Measurements from ENCODE around the gene GATM.
"Not testable (repeated sequence)": the region's sequence is repeated elsewhere in the genome, so short reads cannot be mapped to it uniquely, and the experiment has no call there.

The GATM gene

DNA sequence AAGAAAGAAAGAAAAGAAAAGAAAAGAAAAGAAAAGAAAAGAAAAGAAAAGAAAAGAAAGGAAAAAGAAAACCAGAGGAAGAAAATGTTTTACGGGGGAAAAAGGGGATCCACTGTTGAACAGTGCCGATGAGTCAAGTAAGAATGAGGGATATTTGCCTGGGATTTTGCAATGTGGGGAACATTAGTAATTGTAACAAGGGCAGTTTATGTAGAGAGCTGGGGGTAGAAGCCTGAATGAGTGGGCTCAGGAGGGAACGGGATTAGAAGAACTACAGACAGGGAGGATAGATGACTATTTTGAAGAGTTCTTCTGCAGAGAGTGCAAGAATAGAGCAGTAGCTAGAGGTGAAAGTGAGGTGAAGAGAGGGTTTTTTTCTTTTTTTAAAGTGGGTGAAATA is 28.7 kb downstream of the GATM start:
- DNase-seq, result no peak

DNA sequence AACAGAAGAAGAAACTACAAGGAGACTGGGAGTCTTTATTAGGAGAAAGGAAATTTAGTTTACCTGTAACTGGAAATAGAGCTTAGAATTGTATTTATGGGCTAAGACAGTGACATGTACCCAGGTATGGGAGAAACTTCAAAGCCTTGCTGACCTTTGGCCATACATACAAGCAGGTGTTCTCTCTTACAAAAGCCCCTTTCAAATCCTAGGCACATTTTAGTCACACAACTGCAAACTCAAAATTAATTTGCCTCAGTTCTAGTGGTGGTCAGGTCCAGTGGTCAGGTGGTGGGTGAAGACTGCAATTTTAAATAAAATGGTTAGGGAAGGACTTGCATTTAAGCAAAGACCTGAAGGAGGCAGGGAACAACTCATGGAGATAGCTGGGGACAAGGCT is 30.4 kb downstream of the GATM start:
- DNase-seq, result no peak

DNA sequence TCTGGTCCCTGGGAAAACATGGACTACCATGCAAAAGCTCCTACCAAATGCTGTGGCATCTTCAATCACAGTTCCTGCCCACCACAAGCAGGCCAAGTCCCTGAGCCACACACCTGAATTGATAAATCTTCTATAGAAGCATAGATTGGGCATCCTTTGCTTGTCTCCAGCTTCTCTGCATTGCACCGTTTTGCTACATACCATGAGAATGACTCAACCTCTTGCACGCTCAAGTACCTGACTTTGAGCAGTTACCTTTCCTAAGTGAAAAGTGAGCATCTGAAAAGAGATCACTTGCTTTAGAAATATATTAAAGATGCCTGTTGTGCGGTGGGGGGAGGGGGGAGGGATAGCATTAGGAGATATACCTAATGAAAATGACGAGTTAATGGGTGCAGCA is 31.3 kb downstream of the GATM start:
- DNase-seq, result no peak

DNA sequence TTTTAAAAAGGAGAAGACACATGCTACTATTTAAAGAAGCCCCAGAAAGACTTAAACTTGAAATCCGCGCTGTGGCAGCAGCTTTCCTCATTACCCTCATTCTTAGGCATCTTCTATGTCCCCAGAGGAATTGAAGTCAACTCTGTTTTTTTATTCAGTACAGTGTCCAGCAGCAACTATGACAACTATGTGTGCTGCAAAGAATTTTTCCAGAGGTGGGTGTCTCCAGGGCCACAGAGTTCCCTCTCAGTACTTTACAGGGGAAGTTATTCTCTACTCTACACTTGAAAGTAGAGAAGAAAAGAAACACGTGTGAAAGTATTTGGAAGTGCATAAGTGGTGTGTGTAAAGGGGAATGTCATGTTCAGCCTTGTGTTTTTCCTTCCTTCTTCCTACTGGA is 32.0 kb downstream of the GATM start:
- DNase-seq, result no peak

DNA sequence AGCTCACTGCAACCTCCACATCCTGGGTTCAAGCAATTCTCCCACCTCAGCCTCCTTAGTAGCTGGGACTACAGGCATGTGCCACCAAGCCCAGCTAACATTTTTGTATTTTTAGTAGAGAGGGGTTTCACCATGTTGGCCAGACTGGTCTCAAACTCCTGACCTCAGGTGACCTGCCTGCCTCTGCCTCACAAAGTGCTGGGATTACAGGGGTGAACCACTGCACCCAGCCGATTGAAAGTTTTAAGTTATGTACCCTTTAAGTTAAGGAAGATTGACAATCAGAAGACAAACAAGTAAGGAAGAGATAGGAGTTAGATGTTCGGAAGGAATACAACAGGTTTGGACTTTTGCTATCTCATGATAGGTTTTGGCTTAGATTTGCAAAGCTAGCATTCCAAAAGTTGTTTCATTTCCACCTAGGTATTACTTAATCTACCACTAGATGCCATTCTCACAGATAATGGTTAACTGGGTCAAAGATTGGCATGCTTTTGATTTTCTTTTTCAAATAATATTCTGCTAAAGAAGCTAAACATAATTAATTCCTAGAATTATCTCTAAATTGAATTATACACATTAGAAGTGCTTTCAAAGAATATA is 35.0 kb downstream of the GATM start:
- DNase-seq, result no peak

DNA sequence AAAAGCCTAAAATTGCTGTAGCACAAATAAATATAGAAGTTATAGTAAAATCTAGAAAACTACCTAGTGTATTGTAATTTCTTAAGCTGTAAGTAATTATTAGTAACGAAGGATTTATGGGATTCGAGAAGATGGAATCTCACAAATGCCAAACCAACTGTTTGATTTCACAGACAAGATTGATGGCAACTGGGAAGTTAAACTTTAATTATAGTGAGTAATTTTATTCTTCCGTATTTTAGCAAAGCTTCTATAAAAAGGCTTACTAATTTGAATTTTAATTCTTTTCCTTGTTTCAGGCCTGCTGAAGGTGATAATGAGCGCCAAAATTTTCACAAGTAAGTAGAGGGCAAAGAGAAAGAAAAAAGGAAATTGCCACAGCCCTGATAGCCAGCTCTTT is 36.6 kb downstream of the GATM start:
- no peak for DNase-seq

DNA sequence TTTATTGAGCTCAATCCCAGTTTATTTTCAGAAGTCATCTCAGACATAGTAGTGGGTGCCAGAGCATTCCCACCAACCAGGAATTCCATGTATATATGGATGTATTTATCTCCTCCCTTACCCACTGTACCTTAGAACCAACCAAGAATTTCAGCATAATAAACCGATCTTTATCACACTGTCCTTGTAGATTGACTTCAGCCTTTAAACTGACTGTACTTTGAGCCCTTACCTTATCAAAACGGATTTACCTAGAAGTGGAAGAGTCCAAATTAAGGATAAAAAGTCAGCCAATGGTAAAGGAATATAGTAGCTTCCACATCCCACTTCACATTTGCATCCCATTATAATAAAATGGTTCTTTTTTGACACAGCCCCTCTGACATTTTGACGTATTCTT is 37.9 kb downstream of the GATM start:
- no peak for DNase-seq

DNA sequence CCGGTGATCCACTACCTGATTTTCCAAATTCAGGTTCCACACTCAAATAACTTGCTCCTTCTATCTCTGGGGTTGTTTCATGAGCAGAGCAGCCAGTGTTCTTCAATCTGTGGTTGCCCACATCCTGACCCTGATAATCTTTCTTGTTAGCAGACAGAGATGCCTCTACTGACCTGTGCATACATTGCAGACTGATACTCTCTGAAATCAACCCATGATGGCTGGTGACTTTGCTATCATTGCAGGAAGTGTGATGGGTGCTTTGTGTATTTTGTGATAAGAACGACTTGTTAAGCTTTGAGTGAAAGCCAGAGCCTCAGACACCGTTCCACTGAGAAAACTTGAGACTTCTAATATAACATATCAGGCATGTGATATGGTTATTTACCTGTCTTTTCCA is 39.9 kb downstream of the GATM start:
- no peak for DNase-seq

DNA sequence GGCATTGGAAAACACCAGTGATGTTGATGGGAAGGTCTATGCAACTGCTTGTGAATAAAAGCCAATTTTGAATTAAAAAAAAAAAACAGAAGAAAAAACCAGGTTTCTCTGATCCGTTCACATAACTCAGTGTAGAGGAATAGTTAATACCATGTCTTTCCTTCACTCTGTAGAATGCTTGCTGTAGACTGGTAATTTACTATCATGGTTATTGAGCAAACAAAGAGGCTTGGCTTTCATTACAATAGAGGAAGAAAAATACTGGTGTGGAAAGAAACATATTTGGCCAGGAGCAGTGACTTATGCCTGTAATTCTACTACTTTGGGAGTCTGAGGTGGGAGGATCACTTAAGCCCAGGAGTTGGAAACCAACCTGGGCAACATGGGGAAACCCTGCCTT is 41.1 kb downstream of the GATM start:
- no peak for DNase-seq

DNA sequence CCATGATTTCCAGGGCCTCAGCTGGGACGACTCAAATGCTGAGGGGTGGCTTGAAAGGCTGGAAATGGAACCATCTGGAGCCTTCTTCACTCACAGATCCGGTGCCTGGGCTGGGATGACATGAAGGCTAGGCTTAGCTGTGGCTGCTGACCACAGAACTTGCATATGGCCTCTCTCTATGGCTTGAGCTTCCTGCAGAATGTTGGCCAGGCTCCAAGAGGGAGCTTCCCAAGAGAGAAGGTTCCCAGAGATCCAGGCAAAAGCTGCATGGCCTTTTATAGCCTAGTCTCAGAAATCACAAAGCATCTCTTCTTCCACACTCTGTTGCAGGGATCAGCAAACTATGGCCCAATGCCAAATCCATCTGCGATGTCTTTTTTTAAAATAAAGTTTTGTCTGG is 44.8 kb downstream of the GATM start:
- no peak for DNase-seq

DNA sequence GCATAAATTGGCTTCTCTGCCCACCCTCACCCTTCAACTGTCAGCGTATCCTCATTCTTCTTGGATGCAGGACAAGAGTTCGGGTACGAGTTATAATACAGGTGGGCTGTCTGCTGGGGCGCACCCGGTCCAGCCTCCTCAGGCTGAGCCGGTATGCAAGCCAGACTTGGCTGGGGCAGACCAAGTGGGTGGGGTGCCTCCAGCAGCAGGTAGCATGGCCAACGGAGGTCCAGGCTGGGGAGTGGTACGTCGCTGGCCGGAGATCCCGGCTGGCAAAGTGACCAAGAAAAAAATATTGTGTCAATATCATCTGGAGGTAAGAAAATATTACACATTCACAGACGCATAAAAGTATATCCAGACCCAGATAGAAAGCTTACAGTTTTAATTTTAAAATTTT is 45.6 kb downstream of the GATM start:
- no peak for DNase-seq

DNA sequence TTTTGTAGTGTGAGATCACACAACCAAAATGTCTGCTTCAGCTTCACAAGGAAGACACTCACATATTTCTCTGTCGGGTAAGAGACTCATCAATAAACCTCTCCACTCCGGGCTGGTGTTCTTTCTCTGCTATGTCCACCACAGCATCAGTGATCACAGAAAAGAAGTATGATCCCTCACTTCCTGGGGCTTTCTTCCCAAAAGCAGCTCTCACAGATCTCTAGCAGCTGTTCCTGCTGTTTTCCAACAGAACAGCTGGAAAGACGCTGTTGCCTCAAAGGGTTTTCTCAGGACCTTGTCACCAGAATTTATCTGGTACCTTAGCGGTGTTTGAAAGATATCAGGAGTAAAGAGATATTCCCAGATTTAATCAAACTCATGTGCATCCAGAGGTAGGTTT is 46.4 kb downstream of the GATM start:
- DNase-seq, result no peak

DNA sequence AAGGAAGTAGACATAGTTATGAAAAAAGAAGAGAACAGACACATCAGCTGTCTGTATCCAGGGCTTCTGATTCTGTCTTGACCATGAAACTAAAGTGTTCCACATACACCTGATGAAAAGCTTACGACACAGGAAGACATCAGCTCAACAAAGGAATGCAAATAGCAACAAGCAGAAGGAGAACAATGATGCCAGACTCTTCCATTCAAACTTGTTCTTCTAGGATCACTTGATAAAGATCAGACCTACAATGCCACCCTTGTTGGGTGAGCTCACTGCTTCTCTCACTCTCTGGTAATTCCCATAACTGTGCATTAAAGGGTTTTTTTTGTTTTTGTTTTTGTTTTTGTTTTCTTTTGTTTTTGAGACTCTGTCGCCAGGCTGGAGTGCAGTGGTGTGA is 49.7 kb downstream of the GATM start:
- DNase-seq, result no peak

DNA sequence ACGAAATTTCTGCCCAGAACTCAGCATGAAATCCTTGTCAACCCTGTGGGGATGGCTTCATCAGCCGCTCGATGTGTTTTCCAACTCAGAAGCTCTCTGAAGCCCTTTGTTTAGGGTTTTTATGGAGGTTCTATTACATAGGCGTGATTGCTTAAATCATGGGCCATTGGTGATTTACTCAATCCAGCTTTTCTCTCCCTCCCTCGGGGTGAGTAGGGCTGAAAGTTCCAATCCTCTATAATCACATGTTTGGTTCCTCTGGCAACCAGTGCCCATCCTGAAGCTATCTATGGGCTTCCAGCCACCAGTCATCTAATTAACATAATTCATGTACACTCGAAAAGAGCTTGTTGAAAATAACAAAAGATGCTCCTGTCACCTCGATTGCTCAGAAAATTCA is 51.6 kb downstream of the GATM start:
- DNase-seq, result no peak

DNA sequence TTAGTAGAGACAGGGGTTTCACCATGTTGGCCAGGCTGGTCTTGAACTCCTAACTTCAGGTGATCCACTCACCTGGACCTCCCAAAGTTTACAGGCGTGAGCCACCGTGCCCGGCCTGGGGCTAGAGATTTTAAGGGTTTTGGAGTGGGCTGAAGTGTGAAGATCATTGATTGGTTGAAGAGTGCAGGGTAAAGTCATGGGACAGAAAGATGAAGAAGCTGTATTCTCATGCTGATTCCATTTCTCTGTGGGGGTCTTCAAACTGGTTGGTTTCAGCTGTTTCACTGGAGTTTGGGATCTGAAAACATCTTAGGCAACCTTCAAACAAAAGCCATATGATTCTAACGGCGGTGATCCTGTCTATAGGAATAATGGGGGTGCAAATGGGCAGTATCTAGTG is 52.1 kb downstream of the GATM start:
- no peak for DNase-seq

DNA sequence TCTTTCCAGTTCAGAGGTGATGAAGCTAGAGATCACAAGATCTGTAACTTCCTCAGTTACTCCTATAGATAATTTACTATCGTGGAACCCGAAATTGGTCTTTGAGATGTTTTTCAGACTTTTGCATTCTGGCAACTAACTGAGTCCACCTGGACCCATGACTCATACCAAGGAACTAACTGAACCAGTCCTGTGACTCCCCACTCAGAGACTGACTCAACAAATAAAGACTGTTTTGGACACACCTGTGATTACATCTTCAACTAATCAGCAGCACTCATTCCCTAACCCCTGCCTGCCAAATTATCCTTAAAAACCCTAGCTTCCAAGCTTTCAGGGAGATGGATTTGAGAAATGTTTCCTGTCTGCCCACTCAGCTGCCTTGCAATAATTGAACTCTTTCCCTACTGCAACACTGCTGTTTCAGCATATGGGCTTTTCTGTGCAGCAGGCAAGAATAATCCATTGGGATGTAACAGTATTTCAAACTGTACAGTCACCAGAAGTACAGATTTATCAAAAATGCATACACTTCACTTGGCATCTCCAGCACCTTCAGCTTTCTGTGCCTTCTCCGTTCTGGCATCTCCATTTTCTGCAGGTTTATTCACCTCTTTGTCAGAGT is 57.7 kb downstream of the GATM start:
- no peak for DNase-seq

DNA sequence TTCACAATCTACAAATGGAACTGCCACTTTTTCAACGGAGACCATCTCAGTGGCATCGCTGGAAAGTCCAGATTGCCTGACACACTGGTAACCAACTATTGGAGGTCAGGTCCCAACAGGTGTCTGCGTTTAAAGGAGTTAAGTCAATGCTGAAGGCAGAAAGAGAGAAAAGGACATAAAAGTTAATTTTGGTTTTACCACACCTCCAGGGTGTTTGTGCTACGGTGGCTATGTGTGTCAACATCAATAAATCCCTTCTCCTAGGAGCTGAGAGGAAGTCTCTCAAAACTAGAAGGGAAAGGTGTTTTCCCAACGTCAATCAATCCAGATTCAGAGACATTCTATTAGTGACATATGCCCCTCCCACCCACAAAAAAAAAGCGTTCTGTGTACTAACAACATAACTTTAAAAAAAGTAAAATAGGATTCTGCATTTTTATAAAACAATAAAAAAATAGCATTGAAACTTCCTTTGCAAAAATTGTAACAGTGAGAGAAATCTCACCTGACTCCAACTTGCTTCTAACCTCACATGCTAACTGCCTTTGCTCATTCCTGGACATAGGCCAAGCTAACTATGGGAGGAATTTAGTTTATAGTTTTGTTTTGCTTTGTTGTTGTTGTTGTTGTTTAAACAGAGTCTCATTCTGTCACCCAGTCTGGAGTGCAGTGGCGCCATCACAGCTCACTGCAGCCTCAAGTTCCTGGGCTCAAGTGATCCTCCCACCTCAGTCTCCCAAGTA is 58.7 kb downstream of the GATM start:
- DNase-seq, result no peak

DNA sequence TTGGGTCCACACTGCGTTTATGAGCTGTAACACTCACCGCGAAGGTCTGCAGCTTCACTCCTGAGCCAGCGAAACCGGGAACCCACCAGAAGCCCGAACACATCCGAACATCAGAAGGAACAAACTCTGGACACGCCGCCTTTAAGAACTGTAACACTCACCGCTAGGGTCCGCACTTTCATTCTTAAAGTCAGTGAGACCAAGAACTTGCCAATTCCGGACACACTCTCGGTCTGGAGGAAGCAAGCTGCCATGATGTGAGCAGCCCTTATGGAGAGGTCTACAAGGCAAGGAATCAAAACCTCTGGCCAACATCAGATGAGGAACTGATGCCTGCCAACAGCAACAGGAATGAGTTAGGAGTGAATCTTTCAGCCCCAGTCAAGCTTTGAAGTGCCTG is 63.4 kb downstream of the GATM start:
- no peak for DNase-seq

DNA sequence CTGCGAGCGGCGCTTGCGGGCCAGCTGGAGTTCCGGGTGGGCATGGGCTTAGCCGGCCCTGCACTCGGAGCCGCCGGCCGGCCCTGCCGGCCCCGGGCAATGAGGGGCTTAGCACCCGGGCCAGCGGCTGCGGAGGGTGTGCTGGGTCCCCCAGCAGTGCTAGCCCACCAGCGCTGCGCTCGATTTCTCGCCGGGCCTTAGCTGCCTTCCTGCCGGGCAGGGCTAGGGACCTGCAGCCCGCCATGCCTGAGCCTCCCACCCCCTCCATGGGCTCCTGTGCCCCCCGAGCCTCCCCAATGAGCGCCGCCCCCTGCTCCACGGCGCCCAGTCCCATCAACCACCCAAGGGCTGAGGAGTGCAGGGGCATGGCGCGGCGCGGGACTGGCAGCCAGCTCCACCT is 64.2 kb downstream of the GATM start:
- DNase-seq, result not testable (repeated sequence)
